Type B pancreatic cell (in vitro differentiated cells): ENCODE measurements around the gene PRKAR1B. TPM values are rescaled to one million over a fixed set of nuclear protein-coding genes. Genes with fewer than 3 reads are reported as not detected.

Experiments
- DNase-seq: peaks from one replicate; pipeline ENCODE4 v3.0.0; 2021; ENCODE audit warnings: mixed read lengths; ENCODE audit not compliant: unreplicated experiment; ENCODE audit errors: extremely low spot score
- H3K27ac Mint-ChIP-seq: 2 replicates; pipeline ENCODE4 v1.8.0; 2021; ENCODE audit warnings: mild to moderate bottlenecking, mixed read lengths
- H3K27me3 Mint-ChIP-seq: 2 replicates; pipeline ENCODE4 v1.8.0; 2021; ENCODE audit warnings: mixed read lengths
- H3K36me3 Mint-ChIP-seq: 2 replicates; pipeline ENCODE4 v1.8.0; 2021; ENCODE audit warnings: mixed read lengths
- H3K4me1 Mint-ChIP-seq: one replicate; pipeline ENCODE4 v1.8.0; 2021; ENCODE audit warnings: mixed read lengths; ENCODE audit not compliant: unreplicated experiment
- H3K4me3 Mint-ChIP-seq: 2 replicates; pipeline ENCODE4 v1.8.0; 2021; ENCODE audit warnings: mild to moderate bottlenecking, mixed read lengths
- H3K9me3 Mint-ChIP-seq: 2 replicates; pipeline ENCODE4 v1.8.0; 2021; ENCODE audit warnings: mixed read lengths
- total RNA-seq: library from RNA; stranded (reverse); gene quantifications from 2 replicates; pipeline ENCODE4 v1.2.1, GENCODE V29; 2021; ENCODE audit warnings: low replicate concordance
- TF ChIP-seq, protein P1 (sequence below): fragments of 200-600 bp; sonication (generic); conservative IDR thresholded peaks from 2 replicates; pipeline ENCODE4 v1.5.0; 2021; ENCODE audit warnings: antibody characterized with exemption, mild to moderate bottlenecking

The PRKAR1B gene
- total RNA-seq, 1 donor from 2014 or later = 26.1 TPM

DNA sequence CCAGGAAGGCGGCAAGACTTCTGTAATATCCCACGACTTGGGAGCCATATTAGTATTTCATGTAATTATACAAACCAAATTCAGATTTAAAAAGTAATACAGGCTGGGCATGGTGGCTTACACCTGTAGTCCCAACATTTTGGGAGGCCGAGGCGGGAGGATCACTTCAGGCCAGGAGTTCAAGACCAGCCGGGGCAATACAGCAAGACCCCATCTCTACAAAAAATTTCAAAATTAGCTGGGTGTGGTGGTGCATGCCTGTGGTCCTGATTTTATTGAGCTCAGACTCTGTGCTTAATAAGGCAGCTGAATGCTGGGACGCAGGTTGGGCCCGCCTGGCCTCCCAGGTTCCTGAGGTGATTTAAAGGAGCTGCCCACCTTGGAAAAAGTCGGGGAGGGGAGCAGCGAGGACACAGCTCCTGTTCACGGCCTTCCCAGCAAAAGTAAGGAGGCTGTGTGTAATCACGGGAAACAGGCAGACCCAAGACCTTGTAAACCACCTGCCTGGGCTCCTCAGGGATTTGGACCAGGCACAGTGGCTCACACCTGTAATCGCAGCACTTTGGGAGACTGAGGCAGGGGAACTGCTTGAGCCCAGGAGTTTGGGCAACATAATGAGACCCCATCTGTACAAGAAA, 93.6 kb downstream of the PRKAR1B start:
- Mint-ChIP-seq H3K27me3 (no peaks in the 10 kb centered on the region), H3K36me3 (no peaks in the 10 kb centered on the region), H3K4me3 (no peak overlapping the region), H3K4me1 (no peaks in the 10 kb centered on the region), H3K9me3 (no peaks in the 10 kb centered on the region), H3K27ac (no peak overlapping the region)
- TF ChIP-seq, protein P1, sequence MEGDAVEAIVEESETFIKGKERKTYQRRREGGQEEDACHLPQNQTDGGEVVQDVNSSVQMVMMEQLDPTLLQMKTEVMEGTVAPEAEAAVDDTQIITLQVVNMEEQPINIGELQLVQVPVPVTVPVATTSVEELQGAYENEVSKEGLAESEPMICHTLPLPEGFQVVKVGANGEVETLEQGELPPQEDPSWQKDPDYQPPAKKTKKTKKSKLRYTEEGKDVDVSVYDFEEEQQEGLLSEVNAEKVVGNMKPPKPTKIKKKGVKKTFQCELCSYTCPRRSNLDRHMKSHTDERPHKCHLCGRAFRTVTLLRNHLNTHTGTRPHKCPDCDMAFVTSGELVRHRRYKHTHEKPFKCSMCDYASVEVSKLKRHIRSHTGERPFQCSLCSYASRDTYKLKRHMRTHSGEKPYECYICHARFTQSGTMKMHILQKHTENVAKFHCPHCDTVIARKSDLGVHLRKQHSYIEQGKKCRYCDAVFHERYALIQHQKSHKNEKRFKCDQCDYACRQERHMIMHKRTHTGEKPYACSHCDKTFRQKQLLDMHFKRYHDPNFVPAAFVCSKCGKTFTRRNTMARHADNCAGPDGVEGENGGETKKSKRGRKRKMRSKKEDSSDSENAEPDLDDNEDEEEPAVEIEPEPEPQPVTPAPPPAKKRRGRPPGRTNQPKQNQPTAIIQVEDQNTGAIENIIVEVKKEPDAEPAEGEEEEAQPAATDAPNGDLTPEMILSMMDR = no peak
- DNase-seq = no peak

DNA sequence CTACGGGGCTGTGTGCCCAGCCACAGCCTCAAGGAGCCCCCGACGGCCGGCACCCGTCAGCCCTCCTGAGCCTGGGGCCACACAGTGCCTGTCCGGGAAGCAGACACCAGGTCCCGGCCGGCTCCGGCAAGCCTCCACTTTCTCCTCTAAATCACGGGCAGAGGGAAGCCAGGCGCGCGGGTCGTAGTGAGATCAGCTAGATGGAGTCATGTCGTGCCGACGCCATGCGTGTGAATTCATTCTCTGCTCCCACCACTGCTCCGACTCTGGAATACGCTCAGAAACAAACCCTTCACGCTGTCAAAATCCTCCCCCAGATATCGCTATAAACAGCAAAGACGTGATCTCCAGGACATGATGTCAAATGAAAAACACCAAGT, 94.3 kb downstream of the PRKAR1B start:
- H3K36me3 Mint-ChIP-seq = no peaks in the 10 kb centered on the region
- H3K27ac Mint-ChIP-seq = no peak overlapping the region
- DNase-seq = no peak
- H3K27me3 Mint-ChIP-seq = no peaks in the 10 kb centered on the region
- TF ChIP-seq, protein P1 = no peak
- H3K9me3 Mint-ChIP-seq = no peaks in the 10 kb centered on the region
- H3K4me3 Mint-ChIP-seq = no peak overlapping the region
- no peaks in the 10 kb centered on the region for H3K4me1 Mint-ChIP-seq

DNA sequence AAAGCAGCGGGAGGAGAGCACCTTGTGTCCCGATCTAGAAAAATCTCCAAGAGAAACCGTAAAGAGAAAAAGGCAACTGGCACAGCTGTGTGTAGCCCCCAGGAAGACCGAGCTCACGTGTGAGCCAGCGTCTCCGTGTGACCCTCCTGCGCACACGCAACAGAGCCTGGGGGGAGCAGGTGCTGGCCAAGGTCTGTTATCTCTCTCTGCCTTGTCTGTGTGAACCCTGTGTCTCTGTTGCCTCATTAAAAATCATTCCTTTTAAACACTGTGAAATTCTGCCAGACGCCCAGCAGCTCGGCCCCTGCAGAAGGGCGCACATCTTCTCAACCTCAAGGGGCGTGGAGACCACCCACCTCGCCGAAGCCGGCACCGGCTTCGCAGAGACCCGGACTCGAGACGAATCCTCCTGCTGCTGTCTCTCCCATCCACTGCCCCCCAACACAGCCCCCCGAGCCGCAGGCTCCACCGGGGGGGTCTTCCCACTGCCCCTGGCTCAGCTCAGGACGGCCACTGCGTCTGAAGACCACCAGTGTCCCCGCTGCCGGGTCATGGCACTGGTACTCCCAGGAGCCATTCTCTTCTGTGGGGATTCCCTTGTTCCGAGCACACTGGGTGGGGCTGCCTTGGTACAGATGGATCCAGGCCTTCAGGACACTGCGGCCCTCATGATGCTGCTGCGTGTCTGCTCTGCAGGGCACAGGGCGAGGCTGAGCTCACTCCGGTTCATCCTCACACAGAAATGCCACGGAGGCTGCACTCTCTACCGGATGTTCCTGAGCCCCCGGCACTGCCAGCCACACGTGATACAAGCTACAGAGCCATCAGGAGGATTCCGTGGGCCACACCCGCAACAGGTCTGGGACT, 94.9 kb downstream of the PRKAR1B start:
- H3K36me3 Mint-ChIP-seq = no peaks in the 10 kb centered on the region
- no peak overlapping the region for H3K4me3 Mint-ChIP-seq
- H3K9me3 Mint-ChIP-seq = no peaks in the 10 kb centered on the region
- DNase-seq = no peak
- TF ChIP-seq, protein P1 = no peak
- H3K27ac Mint-ChIP-seq = no peak overlapping the region
- no peaks in the 10 kb centered on the region for H3K4me1 Mint-ChIP-seq
- H3K27me3 Mint-ChIP-seq = no peaks in the 10 kb centered on the region

DNA sequence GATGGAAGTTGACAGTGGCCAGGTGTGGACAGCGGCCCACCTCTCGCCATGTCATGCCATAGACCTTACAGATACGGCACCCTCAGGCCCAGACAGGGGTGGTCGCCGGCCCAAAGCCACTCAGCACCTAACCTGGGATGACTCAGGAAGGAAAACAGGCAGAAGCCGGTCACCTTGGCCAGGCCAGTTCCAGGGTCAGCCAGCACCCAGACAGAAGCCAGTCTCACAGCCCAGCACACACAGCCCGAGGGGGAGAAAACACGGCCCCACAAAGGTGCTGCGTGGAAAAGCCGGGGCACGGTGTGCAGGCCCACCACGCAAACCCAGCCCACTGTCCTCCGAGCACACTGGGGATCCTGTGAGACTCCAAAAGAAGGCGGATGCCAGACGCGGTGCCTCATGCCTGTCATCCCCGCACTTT, 95.8 kb downstream of the PRKAR1B start:
- no peaks in the 10 kb centered on the region for H3K9me3 Mint-ChIP-seq
- no peaks in the 10 kb centered on the region for H3K36me3 Mint-ChIP-seq
- H3K27ac Mint-ChIP-seq = no peak overlapping the region
- H3K27me3 Mint-ChIP-seq = no peaks in the 10 kb centered on the region
- H3K4me1 Mint-ChIP-seq = no peaks in the 10 kb centered on the region
- no peak for DNase-seq
- no peak overlapping the region for H3K4me3 Mint-ChIP-seq
- TF ChIP-seq, protein P1 = no peak

DNA sequence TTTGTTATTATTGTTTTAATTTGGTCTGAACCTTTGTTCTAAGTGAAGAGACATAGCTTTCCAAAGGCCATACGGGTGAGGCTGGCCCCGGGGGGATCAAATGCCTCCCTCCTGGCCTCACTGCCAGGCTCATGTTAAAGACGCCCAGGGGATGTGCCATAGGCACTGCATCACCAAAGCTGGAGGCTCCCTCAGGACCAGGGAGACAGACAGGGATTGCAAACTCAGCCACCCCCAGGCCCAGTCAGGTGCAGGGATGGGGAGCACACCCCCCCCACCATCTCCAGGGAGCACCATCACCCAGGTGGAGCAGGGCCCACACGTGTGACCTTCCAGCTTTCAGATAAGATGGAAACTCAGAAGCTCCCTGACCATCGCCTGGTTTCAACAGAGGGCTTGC, 96.5 kb downstream of the PRKAR1B start:
- DNase-seq = no peak
- H3K27ac Mint-ChIP-seq = no peak overlapping the region

More for the DNA sequence above, 96.5 kb downstream of the PRKAR1B start:
- Mint-ChIP-seq H3K9me3 (no peaks in the 10 kb centered on the region), H3K27me3 (no peaks in the 10 kb centered on the region), H3K36me3 (peaks cover 3% of the 10 kb centered on the region), H3K4me1 (no peaks in the 10 kb centered on the region), H3K4me3 (no peak overlapping the region)
- TF ChIP-seq, protein P1 = no peak
